HepG2 (cell line): ENCODE data around the gene FAM168A. TPM values are rescaled to one million over a fixed set of nuclear protein-coding genes. Genes with fewer than 3 reads are reported as not detected.
A peak's percentile ranks its signal among the peaks of the same experiment; 100 is the strongest.

Experiments used
- CBX2 ChIP-seq, 2 experiments: fragments of 200-600 bp in 1 of 2; sonication (generic); formaldehyde crosslinking in 1 of 2; IDR thresholded peaks; 2 replicates each; pipeline versions ENCODE4 v1.7.0 to v1.8.1; 2018 to 2022; ENCODE audit warnings: low read depth in 2 of 2, low read length in 1 of 2, mild to moderate bottlenecking in 1 of 2, missing genetic modification reagents in 1 of 2
- FOSL2 ChIP-seq: sonication (generic); formaldehyde crosslinking; IDR thresholded peaks from 2 replicates; pipeline ENCODE4 v1.4.0; 2020; ENCODE audit warnings: missing genetic modification reagents
- GATAD2A ChIP-seq: IDR thresholded peaks from 2 replicates; pipeline ENCODE4 v1.6.1; 2016
- GZF1 ChIP-seq: sonication (generic); formaldehyde crosslinking; IDR thresholded peaks from 2 replicates; pipeline ENCODE4 v1.5.1; 2020; ENCODE audit warnings: mild to moderate bottlenecking, missing genetic modification reagents
- HNRNPL ChIP-seq: fragments of 200-400 bp; formaldehyde crosslinking; IDR thresholded peaks from 2 replicates; pipeline ENCODE4 v1.6.1; 2017; ENCODE audit warnings: mild to moderate bottlenecking, low read depth, low read length
- KLF16 ChIP-seq, 2 experiments: sonication (generic) in 1 of 2; formaldehyde crosslinking in 1 of 2; IDR thresholded peaks; 2 replicates each; pipeline versions ENCODE4 v1.6.1 to v1.8.0; 2016 to 2023; ENCODE audit warnings: missing genetic modification reagents in 2 of 2, missing compliant biosample characterization in 1 of 2
- MAFG ChIP-seq: sonication (generic); formaldehyde crosslinking; IDR thresholded peaks from 2 replicates; pipeline ENCODE4 v1.5.1; 2020; ENCODE audit warnings: mild to moderate bottlenecking, missing genetic modification reagents
- MIER2 ChIP-seq: IDR thresholded peaks from 2 replicates; pipeline ENCODE4 v1.6.1; 2016; ENCODE audit warnings: missing biosample characterization, missing genetic modification reagents
- PCBP2 ChIP-seq: fragments of 200-400 bp; formaldehyde crosslinking; optimal IDR thresholded peaks from 2 replicates; pipeline ENCODE3; 2018; ENCODE audit warnings: low read length, low read depth; ENCODE audit not compliant: poor library complexity, severe bottlenecking
- PLRG1 ChIP-seq: fragments of 450-650 bp; conservative IDR thresholded peaks from 2 replicates; pipeline ENCODE4 v1.6.1; 2016
- RBFOX2 ChIP-seq: fragments of 200-400 bp; formaldehyde crosslinking; IDR thresholded peaks from 2 replicates; pipeline ENCODE4 v1.6.1; 2017; ENCODE audit warnings: low read depth, mild to moderate bottlenecking, low read length
- RFX5 ChIP-seq: IDR thresholded peaks from 2 replicates; pipeline ENCODE4 v1.6.1; 2011; ENCODE audit warnings: low read depth, low read length, improper control_type of control experiment
- SMAD9 ChIP-seq: sonication (generic); formaldehyde crosslinking; IDR thresholded peaks from 2 replicates; pipeline ENCODE4 v1.5.1; 2020; ENCODE audit warnings: mild to moderate bottlenecking, missing genetic modification reagents
- TEAD3 ChIP-seq: optimal IDR thresholded peaks from 2 replicates; pipeline ENCODE3; 2016; ENCODE audit warnings: borderline replicate concordance
- ZBTB42 ChIP-seq: sonication (generic); formaldehyde crosslinking; IDR thresholded peaks from 2 replicates; pipeline ENCODE4 v1.5.0; 2020; ENCODE audit warnings: mild to moderate bottlenecking, missing genetic modification reagents
- ZNF20 ChIP-seq: sonication (generic); formaldehyde crosslinking; IDR thresholded peaks from 2 replicates; pipeline ENCODE4 v1.4.0; 2020; ENCODE audit warnings: mild to moderate bottlenecking, moderate library complexity, missing genetic modification reagents
- ZNF260 ChIP-seq: sonication (generic); formaldehyde crosslinking; IDR thresholded peaks from 2 replicates; pipeline ENCODE4 v1.4.0; 2020; ENCODE audit warnings: missing genetic modification reagents, low read depth, mild to moderate bottlenecking, borderline replicate concordance
- polyA plus RNA-seq, 8 experiments: library from polyadenylated mRNA; depleted of rRNA in 3 of 8; stranded (reverse) in 7 of 8; unstranded in 1 of 8; fragments of >200 nt; fragmentation: Illumina TruSeq in 4 of 8; extraction: Trizol in 4 of 8; gene quantifications; 2 replicates each; pipeline versions ENCODE4 v1.2.1 to v1.2.3, GENCODE V29; 2011 to 2016; ENCODE audit warnings: low read depth in 4 of 8, missing spikeins in 1 of 8, mixed read lengths in 1 of 8; ENCODE audit not compliant: insufficient read depth in 1 of 8
- total RNA-seq, 5 experiments: library from RNA; depleted of rRNA; stranded (reverse); fragments of >200 nt; fragmentation: Illumina TruSeq; extraction: Trizol; gene quantifications; 2 replicates each; pipeline ENCODE4 v1.2.3, GENCODE V29; 2016; ENCODE audit warnings: low read depth in 1 of 5
- TF ChIP-seq, protein P1 (sequence below): sonication (generic); formaldehyde crosslinking; IDR thresholded peaks from 2 replicates; pipeline ENCODE4 v1.5.0; 2020; ENCODE audit warnings: mild to moderate bottlenecking, low read depth, missing genetic modification reagents, borderline replicate concordance
- TF ChIP-seq, protein P2 (sequence below): sonication (generic); formaldehyde crosslinking; IDR thresholded peaks from 2 replicates; pipeline ENCODE4 v1.5.0; 2020; ENCODE audit warnings: missing genetic modification reagents
- TF ChIP-seq, protein P3 (sequence below): sonication (generic); formaldehyde crosslinking; IDR thresholded peaks from 2 replicates; pipeline ENCODE4 v1.4.0; 2020; ENCODE audit warnings: missing genetic modification reagents
- TF ChIP-seq, protein P4 (sequence below): sonication (generic); formaldehyde crosslinking; IDR thresholded peaks from 2 replicates; pipeline ENCODE4 v1.4.0; 2020; ENCODE audit warnings: low read depth, missing genetic modification reagents
- TF ChIP-seq, protein P5 (sequence below): sonication (generic); formaldehyde crosslinking; conservative IDR thresholded peaks from 2 replicates; pipeline ENCODE4 v1.4.0; 2020; ENCODE audit warnings: mild to moderate bottlenecking, missing genetic modification reagents, moderate library complexity

FAM168A gene
- total and polyA plus RNA-seq, 2 of the 13 experiments (the other 11 are each of a cell fraction or from before 2014, with no cell fraction given): 13.9 to 15.8 TPM

DNA sequence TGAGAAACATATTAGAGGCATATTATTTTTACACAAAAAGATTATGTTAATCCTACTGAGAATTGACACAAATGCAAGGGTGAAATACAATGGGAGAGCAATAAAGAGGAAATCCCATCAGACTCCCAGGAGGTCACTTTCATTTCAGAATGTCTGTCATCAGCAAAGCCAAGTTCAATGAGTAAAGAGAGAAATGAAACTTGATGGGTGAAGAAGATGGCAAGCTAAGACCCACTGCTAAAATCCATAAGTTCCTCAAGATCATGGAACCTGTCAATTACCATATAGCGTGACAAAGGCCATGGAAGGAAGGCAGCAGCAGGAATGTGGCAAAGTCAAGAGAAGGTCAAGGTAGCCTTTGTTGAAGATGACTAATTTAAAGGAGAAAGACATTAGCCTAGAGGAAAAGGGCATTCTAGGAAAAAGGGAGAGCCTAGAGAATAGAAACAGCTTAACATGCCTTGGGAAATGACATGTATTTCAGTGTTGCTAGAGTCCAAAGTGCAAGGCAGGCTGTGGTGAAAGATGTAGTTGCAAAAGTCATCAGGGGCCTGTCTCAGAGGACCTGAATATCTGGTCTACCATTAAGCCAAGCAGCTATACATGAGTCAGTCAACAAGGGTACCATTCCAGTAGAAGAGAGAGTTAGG, 43.1 kb downstream of the FAM168A start (continued):
- TF ChIP-seq, protein P1, sequence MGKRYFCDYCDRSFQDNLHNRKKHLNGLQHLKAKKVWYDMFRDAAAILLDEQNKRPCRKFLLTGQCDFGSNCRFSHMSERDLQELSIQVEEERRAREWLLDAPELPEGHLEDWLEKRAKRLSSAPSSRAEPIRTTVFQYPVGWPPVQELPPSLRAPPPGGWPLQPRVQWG (CRISPR knock-in tag): no peak
- TF ChIP-seq, protein P2, sequence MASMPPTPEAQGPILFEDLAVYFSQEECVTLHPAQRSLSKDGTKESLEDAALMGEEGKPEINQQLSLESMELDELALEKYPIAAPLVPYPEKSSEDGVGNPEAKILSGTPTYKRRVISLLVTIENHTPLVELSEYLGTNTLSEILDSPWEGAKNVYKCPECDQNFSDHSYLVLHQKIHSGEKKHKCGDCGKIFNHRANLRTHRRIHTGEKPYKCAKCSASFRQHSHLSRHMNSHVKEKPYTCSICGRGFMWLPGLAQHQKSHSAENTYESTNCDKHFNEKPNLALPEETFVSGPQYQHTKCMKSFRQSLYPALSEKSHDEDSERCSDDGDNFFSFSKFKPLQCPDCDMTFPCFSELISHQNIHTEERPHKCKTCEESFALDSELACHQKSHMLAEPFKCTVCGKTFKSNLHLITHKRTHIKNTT (CRISPR knock-in tag): no peak
- TF ChIP-seq, protein P3, sequence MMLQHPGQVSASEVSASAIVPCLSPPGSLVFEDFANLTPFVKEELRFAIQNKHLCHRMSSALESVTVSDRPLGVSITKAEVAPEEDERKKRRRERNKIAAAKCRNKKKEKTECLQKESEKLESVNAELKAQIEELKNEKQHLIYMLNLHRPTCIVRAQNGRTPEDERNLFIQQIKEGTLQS (CRISPR knock-in tag): peak; percentile 12; the same call in 1 of the 2 replicates
- no peak for TF ChIP-seq ZNF20 (CRISPR knock-in tag)
- no peak for TF ChIP-seq RFX5
- TF ChIP-seq MAFG (CRISPR knock-in tag): no peak
- no peak for TF ChIP-seq ZNF260
- TF ChIP-seq PCBP2: no peak
- no peak for TF ChIP-seq SMAD9 (CRISPR knock-in tag)
- TF ChIP-seq PLRG1: no peak
- TF ChIP-seq RBFOX2: no peak
- TF ChIP-seq FOSL2 (CRISPR knock-in tag): peak; percentile 62
- no peak; the same call in 1 of the 2 replicates for TF ChIP-seq MIER2 (CRISPR knock-in tag)
- peak in 1 of 2 experiments; percentile 36; a peak in 1 of 4 replicates for TF ChIP-seq KLF16 (CRISPR knock-in tag; IDR thresholded peaks at IDR 0.05)
- TF ChIP-seq, protein P4, sequence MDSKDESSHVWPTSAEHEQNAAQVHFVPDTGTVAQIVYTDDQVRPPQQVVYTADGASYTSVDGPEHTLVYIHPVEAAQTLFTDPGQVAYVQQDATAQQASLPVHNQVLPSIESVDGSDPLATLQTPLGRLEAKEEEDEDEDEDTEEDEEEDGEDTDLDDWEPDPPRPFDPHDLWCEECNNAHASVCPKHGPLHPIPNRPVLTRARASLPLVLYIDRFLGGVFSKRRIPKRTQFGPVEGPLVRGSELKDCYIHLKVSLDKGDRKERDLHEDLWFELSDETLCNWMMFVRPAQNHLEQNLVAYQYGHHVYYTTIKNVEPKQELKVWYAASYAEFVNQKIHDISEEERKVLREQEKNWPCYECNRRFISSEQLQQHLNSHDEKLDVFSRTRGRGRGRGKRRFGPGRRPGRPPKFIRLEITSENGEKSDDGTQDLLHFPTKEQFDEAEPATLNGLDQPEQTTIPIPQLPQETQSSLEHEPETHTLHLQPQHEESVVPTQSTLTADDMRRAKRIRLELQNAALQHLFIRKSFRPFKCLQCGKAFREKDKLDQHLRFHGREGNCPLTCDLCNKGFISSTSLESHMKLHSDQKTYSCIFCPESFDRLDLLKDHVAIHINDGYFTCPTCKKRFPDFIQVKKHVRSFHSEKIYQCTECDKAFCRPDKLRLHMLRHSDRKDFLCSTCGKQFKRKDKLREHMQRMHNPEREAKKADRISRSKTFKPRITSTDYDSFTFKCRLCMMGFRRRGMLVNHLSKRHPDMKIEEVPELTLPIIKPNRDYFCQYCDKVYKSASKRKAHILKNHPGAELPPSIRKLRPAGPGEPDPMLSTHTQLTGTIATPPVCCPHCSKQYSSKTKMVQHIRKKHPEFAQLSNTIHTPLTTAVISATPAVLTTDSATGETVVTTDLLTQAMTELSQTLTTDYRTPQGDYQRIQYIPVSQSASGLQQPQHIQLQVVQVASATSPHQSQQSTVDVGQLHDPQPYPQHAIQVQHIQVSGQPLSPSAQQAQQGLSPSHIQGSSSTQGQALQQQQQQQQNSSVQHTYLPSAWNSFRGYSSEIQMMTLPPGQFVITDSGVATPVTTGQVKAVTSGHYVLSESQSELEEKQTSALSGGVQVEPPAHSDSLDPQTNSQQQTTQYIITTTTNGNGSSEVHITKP (CRISPR knock-in tag): no peak
- TF ChIP-seq HNRNPL: no peak
- TF ChIP-seq, protein P5, sequence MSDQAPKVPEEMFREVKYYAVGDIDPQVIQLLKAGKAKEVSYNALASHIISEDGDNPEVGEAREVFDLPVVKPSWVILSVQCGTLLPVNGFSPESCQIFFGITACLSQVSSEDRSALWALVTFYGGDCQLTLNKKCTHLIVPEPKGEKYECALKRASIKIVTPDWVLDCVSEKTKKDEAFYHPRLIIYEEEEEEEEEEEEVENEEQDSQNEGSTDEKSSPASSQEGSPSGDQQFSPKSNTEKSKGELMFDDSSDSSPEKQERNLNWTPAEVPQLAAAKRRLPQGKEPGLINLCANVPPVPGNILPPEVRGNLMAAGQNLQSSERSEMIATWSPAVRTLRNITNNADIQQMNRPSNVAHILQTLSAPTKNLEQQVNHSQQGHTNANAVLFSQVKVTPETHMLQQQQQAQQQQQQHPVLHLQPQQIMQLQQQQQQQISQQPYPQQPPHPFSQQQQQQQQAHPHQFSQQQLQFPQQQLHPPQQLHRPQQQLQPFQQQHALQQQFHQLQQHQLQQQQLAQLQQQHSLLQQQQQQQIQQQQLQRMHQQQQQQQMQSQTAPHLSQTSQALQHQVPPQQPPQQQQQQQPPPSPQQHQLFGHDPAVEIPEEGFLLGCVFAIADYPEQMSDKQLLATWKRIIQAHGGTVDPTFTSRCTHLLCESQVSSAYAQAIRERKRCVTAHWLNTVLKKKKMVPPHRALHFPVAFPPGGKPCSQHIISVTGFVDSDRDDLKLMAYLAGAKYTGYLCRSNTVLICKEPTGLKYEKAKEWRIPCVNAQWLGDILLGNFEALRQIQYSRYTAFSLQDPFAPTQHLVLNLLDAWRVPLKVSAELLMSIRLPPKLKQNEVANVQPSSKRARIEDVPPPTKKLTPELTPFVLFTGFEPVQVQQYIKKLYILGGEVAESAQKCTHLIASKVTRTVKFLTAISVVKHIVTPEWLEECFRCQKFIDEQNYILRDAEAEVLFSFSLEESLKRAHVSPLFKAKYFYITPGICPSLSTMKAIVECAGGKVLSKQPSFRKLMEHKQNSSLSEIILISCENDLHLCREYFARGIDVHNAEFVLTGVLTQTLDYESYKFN (CRISPR knock-in tag): peak; percentile 33; the same call in 1 of the 2 replicates
- no peak for TF ChIP-seq GZF1 (CRISPR knock-in tag)
- TF ChIP-seq GATAD2A: peak; percentile 79
- TF ChIP-seq ZBTB42 (CRISPR knock-in tag): no peak
- TF ChIP-seq TEAD3 (CRISPR knock-in tag): peak; percentile 59
- TF ChIP-seq CBX2 (IDR thresholded peaks at IDR 0.05; ENCODE audit: low read depth, low read length): no peak
- TF ChIP-seq CBX2 (CRISPR knock-in tag; IDR thresholded peaks at IDR 0.05; ENCODE audit: low read depth): no peak
